GM10266 (cell line): ENCODE data around the gene TMEFF2.

Experiments
- DNase-seq: peaks from one replicate; pipeline ENCODE4 v3.0.0; 2012; ENCODE audit errors: extremely low spot score
- CTCF ChIP-seq: IDR thresholded peaks from 2 replicates; pipeline ENCODE4 v1.5.1; 2012; ENCODE audit warnings: mild to moderate bottlenecking, low read depth; ENCODE audit not compliant: control insufficient read depth, insufficient read depth; ENCODE audit errors: missing control alignments

Gene TMEFF2

GRCh38 chr2:191912764-191913163, 282.0 kb downstream of the TMEFF2 start:
- no peak for TF ChIP-seq CTCF
- DNase-seq = no peak

GRCh38 chr2:191910518-191910917, 284.2 kb downstream of the TMEFF2 start:
- no peak for TF ChIP-seq CTCF
- DNase-seq = no peak

- no peak for TF ChIP-seq CTCF
- DNase-seq = no peak
Observed at GRCh38 chr2:191908874-191909273, 285.9 kb downstream of the TMEFF2 start.

- DNase-seq = no peak
- no peak for TF ChIP-seq CTCF
Observed at GRCh38 chr2:191907545-191907944, 287.2 kb downstream of the TMEFF2 start.

GRCh38 chr2:191907091-191907490, 287.6 kb downstream of the TMEFF2 start:
- TF ChIP-seq CTCF = no peak
- no peak for DNase-seq

GRCh38 chr2:191905336-191905735, 289.4 kb downstream of the TMEFF2 start:
- TF ChIP-seq CTCF = no peak
- no peak for DNase-seq

GRCh38 chr2:191901031-191901430, 293.7 kb downstream of the TMEFF2 start:
- DNase-seq = no peak

More at GRCh38 chr2:191901031-191901430, 293.7 kb downstream of the TMEFF2 start:
- no peak for TF ChIP-seq CTCF
